ENCODE data around the gene CCT7. TPM values are rescaled to one million over a fixed set of nuclear protein-coding genes. Genes with fewer than 3 reads are reported as not detected.
A peak's percentile ranks its signal among the peaks of the same experiment; 100 is the strongest.

CCT7 gene
- total RNA-seq, 1 donor from 2014 or later: 584 TPM

- intact Hi-C loops (cut with micrococcal nuclease): loop anchor here (1.0 to 5.0 kb wide), 2 partner anchors 35 to 80 kb away; partner anchors contain the start of gene EGR4
- H3K27ac Mint-ChIP-seq: no peak overlapping the region
- peak; percentile 64 for DNase-seq (ENCODE audit: low spot score)
- H3K4me1 Mint-ChIP-seq (ENCODE audit: low read depth): peaks cover 26% of the 10 kb centered on the region
- peaks cover 17% of the 10 kb centered on the region for H3K27me3 Mint-ChIP-seq (ENCODE audit: low read depth)
- H3K4me3 Mint-ChIP-seq (ENCODE audit: low read depth): no peak overlapping the region
- H3K36me3 Mint-ChIP-seq (ENCODE audit: low read depth): no peaks in the 10 kb centered on the region
- H3K9me3 Mint-ChIP-seq: no peaks in the 10 kb centered on the region
These were observed 21.5 kb upstream of the CCT7 start for GRCh38 chr2:73212448-73213176.

GRCh38 chr2:73214120-73215035 is 19.7 kb upstream of the CCT7 start, which contains the start of gene SMYD5:
Gene SMYD5 (plus strand): TSS chr2:73214245. CDS start chr2:73214267, 22 bp downstream.
- H3K36me3 Mint-ChIP-seq (ENCODE audit: low read depth): no peaks in the 10 kb centered on the region
- peak within 1 kb of the TSS; percentile 96 for H3K27ac Mint-ChIP-seq
- intact Hi-C loops (cut with micrococcal nuclease): loop anchor here (1.0 to 5.0 kb wide), 5 partner anchors 19 to 172 kb away; partner anchors contain the start of genes EGR4, PRADC1 and SFXN5
- peaks cover 26% of the 10 kb centered on the region for H3K4me1 Mint-ChIP-seq (ENCODE audit: low read depth)
- peak within 1 kb of the TSS; percentile 100 for H3K4me3 Mint-ChIP-seq (ENCODE audit: low read depth)
- no peaks in the 10 kb centered on the region for H3K9me3 Mint-ChIP-seq
- peak; percentile 86 for DNase-seq (ENCODE audit: low spot score)
- H3K27me3 Mint-ChIP-seq (ENCODE audit: low read depth): peaks cover 9% of the 10 kb centered on the region

GRCh38 chr2:73215254-73215653 is 18.9 kb upstream of the CCT7 start:
- Mint-ChIP-seq H3K4me3 (ENCODE audit: low read depth) (peak overlapping the region; percentile 100), H3K9me3 (no peaks in the 10 kb centered on the region), H3K27ac (peak overlapping the region; percentile 52), H3K27me3 (ENCODE audit: low read depth) (peaks cover 1% of the 10 kb centered on the region), H3K4me1 (ENCODE audit: low read depth) (peaks cover 26% of the 10 kb centered on the region), H3K36me3 (ENCODE audit: low read depth) (peaks cover 6% of the 10 kb centered on the region)
- intact Hi-C loops (cut with micrococcal nuclease): loop anchor here (2.0 kb wide), 1 partner anchor 144 kb away; the partner anchor contains the start of gene SFXN5
- DNase-seq (ENCODE audit: low spot score): no peak

DNA sequence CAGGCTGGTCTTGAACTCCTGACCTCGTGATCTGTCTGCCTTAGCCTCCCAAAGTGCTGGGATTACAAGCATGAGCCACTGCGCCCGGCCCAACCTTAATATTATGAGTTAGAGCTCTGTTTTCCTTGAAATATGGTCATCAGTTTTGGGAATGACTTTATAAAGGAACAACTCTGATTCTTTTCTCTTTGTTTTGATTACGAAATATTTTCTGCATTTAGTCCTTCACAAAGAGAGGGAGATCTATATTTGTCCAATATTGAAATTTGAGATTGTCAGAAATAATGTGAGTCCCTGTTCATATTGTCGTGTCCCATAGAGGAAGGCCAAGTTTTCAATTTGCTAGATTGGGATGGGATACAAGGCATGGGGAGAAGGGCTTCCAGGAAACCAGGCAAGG is 16.9 kb upstream of the CCT7 start:
- no peak for DNase-seq (ENCODE audit: low spot score)
- peaks cover 20% of the 10 kb centered on the region for H3K36me3 Mint-ChIP-seq (ENCODE audit: low read depth)
- intact Hi-C loops (cut with micrococcal nuclease): no loop called here
- no peak overlapping the region for H3K27ac Mint-ChIP-seq
- no peaks in the 10 kb centered on the region for H3K27me3 Mint-ChIP-seq (ENCODE audit: low read depth)
- H3K4me3 Mint-ChIP-seq (ENCODE audit: low read depth): no peak overlapping the region
- H3K9me3 Mint-ChIP-seq: no peaks in the 10 kb centered on the region
- peaks cover 26% of the 10 kb centered on the region for H3K4me1 Mint-ChIP-seq (ENCODE audit: low read depth)

GRCh38 chr2:73217826-73218225 is 16.3 kb upstream of the CCT7 start:
- H3K4me1 Mint-ChIP-seq (ENCODE audit: low read depth): peaks cover 23% of the 10 kb centered on the region
- no peaks in the 10 kb centered on the region for H3K9me3 Mint-ChIP-seq
- H3K4me3 Mint-ChIP-seq (ENCODE audit: low read depth): no peak overlapping the region
- intact Hi-C loops (cut with micrococcal nuclease): no loop called here
- no peak overlapping the region for H3K27ac Mint-ChIP-seq
- no peaks in the 10 kb centered on the region for H3K27me3 Mint-ChIP-seq (ENCODE audit: low read depth)
- no peak for DNase-seq (ENCODE audit: low spot score)
- H3K36me3 Mint-ChIP-seq (ENCODE audit: low read depth): peaks cover 22% of the 10 kb centered on the region

DNA sequence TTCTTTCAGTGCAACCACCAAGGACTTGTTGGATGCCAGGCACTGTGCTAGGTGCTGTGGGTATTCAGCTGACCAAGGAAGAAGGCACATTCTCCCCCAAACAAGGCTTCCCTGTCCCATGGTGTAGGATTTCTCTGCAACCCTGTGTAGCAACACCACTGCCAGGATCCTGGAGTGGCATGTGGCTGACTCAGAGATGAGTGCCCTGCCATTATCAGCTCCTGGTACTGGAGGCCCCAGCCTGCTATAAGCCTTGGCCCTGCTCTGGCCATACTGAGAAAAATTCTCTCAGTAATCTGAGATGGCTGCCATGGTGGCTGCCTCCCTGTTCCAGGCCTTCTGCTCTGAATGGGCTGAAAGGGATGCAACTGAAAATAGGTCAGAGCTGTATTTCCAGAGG is 15.8 kb upstream of the CCT7 start:
- Mint-ChIP-seq H3K27ac (no peak overlapping the region), H3K36me3 (ENCODE audit: low read depth) (peaks cover 22% of the 10 kb centered on the region), H3K4me3 (ENCODE audit: low read depth) (no peak overlapping the region), H3K4me1 (ENCODE audit: low read depth) (peaks cover 20% of the 10 kb centered on the region), H3K9me3 (no peaks in the 10 kb centered on the region), H3K27me3 (ENCODE audit: low read depth) (no peaks in the 10 kb centered on the region)
- no peak for DNase-seq (ENCODE audit: low spot score)
- intact Hi-C loops (cut with micrococcal nuclease): no loop called here

DNA sequence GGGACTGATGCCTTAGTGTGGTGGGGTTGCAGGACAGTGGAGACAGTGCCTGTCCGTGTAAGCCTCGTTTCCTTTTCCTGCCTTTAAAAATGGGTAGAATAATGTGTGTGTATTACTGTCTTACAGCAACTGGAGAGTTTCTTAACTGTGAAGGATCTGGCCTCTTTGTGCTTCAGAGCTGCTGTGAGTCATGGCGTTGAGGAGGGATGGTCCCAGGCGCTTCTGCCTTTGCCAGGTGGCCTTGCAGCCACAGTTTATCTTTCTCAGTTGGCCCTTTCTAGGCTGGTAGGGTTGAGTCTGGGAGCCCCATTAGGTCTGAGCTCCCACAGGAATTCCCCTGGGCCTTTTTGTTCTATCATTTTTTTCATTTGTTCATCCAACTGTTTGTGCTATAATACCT is 10.3 kb upstream of the CCT7 start:
- Mint-ChIP-seq H3K9me3 (no peaks in the 10 kb centered on the region), H3K4me3 (ENCODE audit: low read depth) (no peak overlapping the region), H3K27ac (no peak overlapping the region), H3K36me3 (ENCODE audit: low read depth) (peaks cover 32% of the 10 kb centered on the region), H3K4me1 (ENCODE audit: low read depth) (peaks cover 2% of the 10 kb centered on the region), H3K27me3 (ENCODE audit: low read depth) (no peaks in the 10 kb centered on the region)
- intact Hi-C loops (cut with micrococcal nuclease): no loop called here
- DNase-seq (ENCODE audit: low spot score): no peak

- Mint-ChIP-seq H3K9me3 (no peaks in the 10 kb centered on the region), H3K4me1 (ENCODE audit: low read depth) (peaks cover 2% of the 10 kb centered on the region), H3K27me3 (ENCODE audit: low read depth) (no peaks in the 10 kb centered on the region), H3K27ac (no peak overlapping the region), H3K36me3 (ENCODE audit: low read depth) (peaks cover 24% of the 10 kb centered on the region), H3K4me3 (ENCODE audit: low read depth) (no peak overlapping the region)
- intact Hi-C loops (cut with micrococcal nuclease): no loop called here
- DNase-seq (ENCODE audit: low spot score): no peak
These were observed 8.4 kb upstream of the CCT7 start for GRCh38 chr2:73225513-73226360.

DNA sequence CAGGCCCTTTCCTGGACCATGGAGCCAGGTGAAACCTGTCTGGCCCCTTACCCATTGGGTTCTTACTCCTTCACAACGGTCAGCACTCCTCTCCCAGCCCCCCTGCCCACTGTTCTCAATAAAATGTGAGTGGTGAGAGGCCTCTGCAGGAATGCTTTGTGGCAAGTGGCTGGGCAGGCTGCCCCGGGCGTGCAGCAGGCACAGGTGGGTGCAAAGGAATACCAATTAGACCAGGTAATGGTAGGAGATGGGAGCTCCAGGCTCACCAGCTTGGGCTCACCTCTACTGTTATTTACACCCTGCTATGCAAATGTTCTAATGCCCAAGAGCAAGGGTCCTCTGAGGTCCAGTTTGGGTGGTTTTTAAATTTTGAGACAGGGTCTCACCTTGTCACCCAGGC is 7.0 kb upstream of the CCT7 start:
- Mint-ChIP-seq H3K36me3 (ENCODE audit: low read depth) (peaks cover 12% of the 10 kb centered on the region), H3K27ac (no peak overlapping the region), H3K9me3 (no peaks in the 10 kb centered on the region), H3K27me3 (ENCODE audit: low read depth) (no peaks in the 10 kb centered on the region), H3K4me1 (ENCODE audit: low read depth) (peaks cover 2% of the 10 kb centered on the region), H3K4me3 (ENCODE audit: low read depth) (no peak overlapping the region)
- intact Hi-C loops (cut with micrococcal nuclease): no loop called here
- no peak for DNase-seq (ENCODE audit: low spot score)

GRCh38 chr2:73228631-73229030 is 5.5 kb upstream of the CCT7 start:
- peaks cover 10% of the 10 kb centered on the region for H3K36me3 Mint-ChIP-seq (ENCODE audit: low read depth)
- no peak overlapping the region for H3K27ac Mint-ChIP-seq
- H3K4me3 Mint-ChIP-seq (ENCODE audit: low read depth): no peak overlapping the region
- intact Hi-C loops (cut with micrococcal nuclease): no loop called here
- no peaks in the 10 kb centered on the region for H3K27me3 Mint-ChIP-seq (ENCODE audit: low read depth)
- peaks cover 7% of the 10 kb centered on the region for H3K4me1 Mint-ChIP-seq (ENCODE audit: low read depth)
- no peaks in the 10 kb centered on the region for H3K9me3 Mint-ChIP-seq
- DNase-seq (ENCODE audit: low spot score): no peak

GRCh38 chr2:73232403-73233153 is 1.5 kb upstream of the CCT7 start:
- Mint-ChIP-seq H3K36me3 (ENCODE audit: low read depth) (peaks cover 28% of the 10 kb centered on the region), H3K27me3 (ENCODE audit: low read depth) (no peaks in the 10 kb centered on the region), H3K9me3 (no peaks in the 10 kb centered on the region), H3K27ac (peak overlapping the region; percentile 92), H3K4me1 (ENCODE audit: low read depth) (peaks cover 28% of the 10 kb centered on the region), H3K4me3 (ENCODE audit: low read depth) (peak overlapping the region; percentile 96)
- DNase-seq (ENCODE audit: low spot score): peak; percentile 17
- intact Hi-C loops (cut with micrococcal nuclease): loop anchor here (1.0 to 10.0 kb wide), 4 partner anchors 18 to 1222 kb away; partner anchors contain the start of genes ALMS1, INO80B, SFXN5 and SMYD5

Data from activated T-helper 2 cell treated with anti-CD3 and anti-CD28 coated beads, Interferon-gamma antibody, Interleukin-2, Interleukin-4, amounts not matched to agents 10 μg/mL and 5 μg/mL and 100 μg/mL, durations not matched to agents 14 hours and 24 hours and 36 hours (primary cell).